Measurements from ENCODE around the gene FHDC1.
"Not testable (repeated sequence)": the region's sequence is repeated elsewhere in the genome, so short reads cannot be mapped to it uniquely, and the experiment has no call there.

FHDC1 gene

DNA sequence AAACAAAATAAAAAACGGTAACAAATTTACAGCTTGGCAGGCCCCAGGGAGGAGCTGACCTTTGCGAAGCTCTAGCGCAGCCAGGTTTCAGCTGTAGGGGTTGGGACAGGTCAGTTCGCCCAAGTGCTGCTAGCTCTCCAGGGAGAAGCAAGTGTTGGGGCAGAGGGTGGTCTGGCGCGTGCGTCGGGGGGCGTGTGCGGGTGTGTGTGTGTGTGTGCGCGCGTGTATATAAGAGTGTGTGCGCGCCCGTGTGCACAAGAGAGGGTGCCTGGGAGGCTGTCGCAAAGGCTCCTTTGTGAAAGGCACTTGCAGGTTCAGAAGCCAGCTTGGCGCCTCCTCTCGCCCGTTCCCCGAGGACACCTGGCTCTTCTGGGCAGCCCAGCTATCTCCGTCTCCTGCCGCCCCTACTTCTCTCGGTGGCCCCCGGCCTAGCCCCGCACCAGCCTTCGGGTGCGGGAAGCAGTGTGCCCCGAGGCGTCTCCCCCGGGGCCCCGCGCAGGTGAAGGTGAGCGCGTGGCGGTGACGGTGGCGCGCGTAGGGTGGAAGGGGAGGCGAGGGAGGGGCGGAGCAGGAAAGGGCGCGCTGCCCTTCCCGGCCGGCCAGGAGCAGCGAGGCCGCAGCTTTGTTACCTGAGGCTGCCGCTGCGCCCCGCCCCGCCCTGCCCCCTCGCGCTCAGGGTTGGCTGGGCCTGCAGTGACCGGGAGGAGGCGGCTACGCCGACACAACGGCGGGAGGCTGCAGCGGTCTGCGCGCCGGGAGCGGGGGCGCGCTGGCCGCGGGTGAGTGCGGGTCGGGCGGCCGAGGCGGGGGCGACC lies at the start of gene FHDC1:
Gene FHDC1, plus strand, starts transcription at position 693 of the 815 bp plus-strand sequence. CDS start 6,735 bp downstream, outside the sequence.
- DNase-seq, result no peak

GRCh38 chr4:152887981-152888380 lies 48.1 kb upstream of the FHDC1 start:
- DNase-seq, result no peak

- no peak for DNase-seq
Observed at GRCh38 chr4:152892974-152893373, 43.1 kb upstream of the FHDC1 start.

- no peak for DNase-seq
Observed at GRCh38 chr4:152894673-152895072, 41.5 kb upstream of the FHDC1 start.

DNA sequence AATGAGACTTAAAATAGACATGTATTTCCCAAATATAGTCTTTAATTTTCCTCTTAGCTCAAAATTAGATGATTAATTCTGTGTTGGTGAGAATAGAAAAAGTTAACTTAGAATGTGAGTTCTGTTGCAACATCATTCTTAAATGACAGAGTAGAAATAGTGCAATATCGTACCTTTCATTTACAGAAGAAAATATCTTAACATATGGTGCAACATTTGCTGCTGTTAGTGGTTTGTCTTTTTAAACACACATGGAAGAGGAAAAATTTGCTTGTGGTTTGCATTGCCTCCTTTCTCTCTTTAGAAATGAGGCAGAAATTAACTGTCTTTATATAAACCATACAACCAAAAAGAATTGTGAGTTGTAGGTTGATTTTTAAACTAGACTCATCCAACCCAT lies 39.3 kb upstream of the FHDC1 start:
- no peak for DNase-seq

- DNase-seq, result not testable (repeated sequence)
Observed at GRCh38 chr4:152898133-152898532, 38.0 kb upstream of the FHDC1 start.

DNA sequence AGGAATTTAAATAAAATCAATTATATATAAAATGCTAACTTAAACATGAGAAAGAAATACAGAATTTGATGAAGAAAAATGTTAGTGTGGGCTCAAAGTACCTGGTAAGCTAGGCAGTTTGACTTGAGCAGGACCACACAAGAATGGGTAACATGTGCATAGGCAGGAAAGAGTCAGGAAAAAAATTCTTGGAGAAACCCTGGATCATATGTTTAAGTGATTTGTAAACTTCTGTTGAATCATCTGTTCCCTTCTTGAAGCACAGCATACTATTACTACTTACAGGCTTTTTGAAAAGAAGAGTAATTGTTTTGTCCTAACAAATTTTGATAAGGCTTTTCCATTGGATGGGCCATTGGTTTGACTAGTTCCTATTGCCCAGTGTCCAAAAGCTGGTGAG lies 37.5 kb upstream of the FHDC1 start:
- DNase-seq, result no peak

DNA sequence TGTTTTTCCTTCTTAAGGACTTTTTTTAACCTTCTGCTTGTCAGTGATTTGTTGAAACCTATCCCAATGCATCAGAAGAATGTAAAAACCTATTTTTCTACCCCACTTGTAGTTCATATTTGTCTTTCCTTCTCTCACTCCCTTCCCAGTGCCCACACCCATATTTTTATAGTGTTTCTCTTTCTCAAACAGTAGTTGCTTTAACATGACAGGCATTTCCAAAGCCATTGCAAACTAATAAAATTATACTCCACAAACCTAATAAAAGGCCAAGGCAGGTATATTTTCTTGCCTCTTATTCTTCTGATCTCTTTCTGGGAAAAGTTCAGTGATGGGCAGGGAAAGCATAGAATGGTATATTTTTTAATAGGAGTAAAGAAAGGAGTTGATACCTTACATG lies 35.7 kb upstream of the FHDC1 start:
- no peak for DNase-seq

DNA sequence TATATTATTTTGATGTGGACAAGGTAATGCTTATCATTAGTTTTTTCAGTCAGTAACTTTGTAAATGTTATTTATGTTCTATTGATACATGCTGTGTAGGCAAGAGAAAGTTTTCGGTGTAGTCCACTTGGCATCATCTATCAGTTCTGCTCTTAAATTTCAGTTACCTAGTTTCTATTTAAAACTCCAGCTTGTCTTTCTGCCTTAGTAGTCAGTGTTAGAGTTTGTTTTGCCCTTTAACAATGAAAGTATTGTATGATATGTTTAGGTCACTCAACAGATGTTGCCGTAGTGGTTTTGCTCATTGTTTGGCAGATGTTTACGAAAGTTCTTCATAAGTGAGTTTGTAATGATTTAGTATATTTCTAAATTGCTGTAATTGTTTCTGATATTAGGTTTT lies 34.9 kb upstream of the FHDC1 start:
- no peak for DNase-seq

DNA sequence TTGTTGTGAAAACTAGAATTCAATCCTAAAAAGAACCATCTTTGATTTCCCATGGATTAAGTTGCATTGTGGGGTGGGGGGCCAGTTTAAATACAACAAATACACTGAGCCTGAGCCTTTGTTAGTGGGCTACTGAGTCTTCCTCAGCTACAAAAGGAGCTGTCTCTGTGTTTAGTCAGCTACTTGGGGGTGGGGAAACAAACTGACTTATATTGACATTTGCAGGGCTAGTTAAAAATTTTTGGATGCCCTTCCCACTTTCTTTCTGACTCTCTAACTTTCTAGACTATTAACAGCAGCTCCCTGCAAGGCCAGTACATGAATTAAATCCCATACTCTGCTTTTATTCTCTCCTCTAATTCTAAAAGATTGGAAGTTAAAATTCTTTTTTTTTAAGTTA lies 32.5 kb upstream of the FHDC1 start:
- DNase-seq, result no peak

GRCh38 chr4:152909901-152910300 lies 26.2 kb upstream of the FHDC1 start:
- no peak for DNase-seq

GRCh38 chr4:152910521-152910920 lies 25.6 kb upstream of the FHDC1 start:
- no peak for DNase-seq

- no peak for DNase-seq
Observed at GRCh38 chr4:152917543-152918395, 18.4 kb upstream of the FHDC1 start.

GRCh38 chr4:152919826-152920225 lies 16.3 kb upstream of the FHDC1 start:
- DNase-seq, result no peak

DNA sequence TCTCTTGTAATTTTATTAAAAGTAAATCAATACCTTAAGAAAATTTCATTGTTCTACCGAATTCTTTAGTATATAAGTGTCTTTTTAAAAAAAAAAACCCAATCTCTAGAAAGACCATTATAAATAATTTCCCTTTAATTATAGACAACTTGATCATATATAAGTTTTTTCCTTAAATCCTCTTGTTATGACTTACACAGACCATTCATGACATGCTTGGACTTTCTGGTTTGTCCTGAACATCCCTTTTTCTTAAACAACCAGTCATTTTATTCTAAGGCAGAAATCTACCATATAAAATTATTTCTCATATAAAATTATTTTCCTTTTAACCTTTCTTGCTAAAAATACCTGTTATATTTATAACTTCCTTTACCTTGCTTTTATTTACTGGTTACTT lies 15.4 kb upstream of the FHDC1 start:
- no peak for DNase-seq

- DNase-seq, result no peak
Observed at GRCh38 chr4:152921284-152921683, 14.8 kb upstream of the FHDC1 start.

- DNase-seq, result no peak
Observed at GRCh38 chr4:152925851-152926250, 10.3 kb upstream of the FHDC1 start.

DNA sequence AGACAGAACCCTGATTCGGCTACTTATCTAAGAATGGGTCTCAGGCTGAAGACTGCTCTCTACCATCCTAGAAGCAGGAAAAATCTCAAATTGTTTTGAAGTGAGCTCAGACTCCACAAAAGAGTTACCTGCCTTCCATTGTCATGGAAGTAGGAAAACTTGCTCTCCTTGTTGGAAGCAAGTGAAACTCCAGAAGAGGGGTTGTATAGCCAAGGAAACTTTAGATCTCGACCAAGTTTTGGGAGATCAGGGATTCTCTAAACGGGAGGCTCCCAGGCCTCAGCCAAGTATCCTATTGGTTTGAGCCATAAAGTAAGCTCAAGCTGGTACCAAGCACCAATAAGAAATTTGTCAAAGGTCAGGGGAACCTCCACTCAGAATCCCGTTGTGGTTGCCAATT lies 9.2 kb upstream of the FHDC1 start:
- no peak for DNase-seq

DNA sequence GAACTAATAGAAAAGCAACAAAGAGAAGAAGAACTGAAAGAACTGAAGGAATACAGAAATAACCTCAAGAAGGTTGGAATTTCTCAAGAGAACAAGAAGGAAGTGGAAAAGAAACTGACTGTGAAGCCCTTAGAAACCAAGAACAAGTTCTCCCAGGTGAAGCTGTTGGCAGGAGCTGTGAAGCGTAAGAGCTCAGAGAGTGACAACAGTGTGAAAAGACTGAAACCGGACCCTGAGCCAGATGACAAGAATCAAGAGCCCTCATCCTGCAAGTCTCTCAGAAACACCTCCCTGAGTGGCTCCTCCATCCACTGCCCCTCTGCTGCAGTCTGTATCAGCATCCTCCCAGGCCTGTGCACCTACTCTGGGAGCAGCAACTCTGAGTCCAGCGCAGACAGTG lies 8.4 kb upstream of the FHDC1 start:
- no peak for DNase-seq

- no peak for DNase-seq
Observed at GRCh38 chr4:152928286-152928685, 7.8 kb upstream of the FHDC1 start.

DNA sequence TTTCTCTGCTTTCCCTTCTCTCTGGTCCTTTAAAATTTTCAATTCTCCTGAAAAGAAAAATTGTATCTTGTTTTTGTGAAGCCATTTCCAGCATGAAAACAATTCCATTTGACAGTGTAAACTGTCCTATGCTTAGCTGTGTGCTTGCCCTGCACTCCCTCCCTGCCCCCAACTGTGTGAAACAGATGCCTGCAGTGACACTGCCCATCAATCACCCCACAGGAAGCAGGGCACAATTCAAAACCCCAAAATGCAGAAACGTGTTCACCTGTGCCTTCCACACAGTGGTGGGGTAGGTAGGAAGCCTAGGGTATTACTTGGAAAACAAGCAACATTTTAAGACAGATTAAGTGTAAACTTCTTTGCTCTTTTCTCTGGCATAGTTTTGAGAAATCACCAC lies 6.2 kb upstream of the FHDC1 start:
- no peak for DNase-seq

GRCh38 chr4:152935143-152935542 lies 980 bp upstream of the FHDC1 start:
- no peak for DNase-seq

GRCh38 chr4:152936446-152937335 lies 568 bp downstream of the FHDC1 start:
- no peak for DNase-seq

All from CD4-positive, alpha-beta T cell treated with Interferon alpha-2 for 1 hour (primary cell).